ENCODE data around the gene SUSD4.
"Not testable (repeated sequence)": the region's sequence is repeated elsewhere in the genome, so short reads cannot be mapped to it uniquely, and the experiment has no call there.

- not testable (repeated sequence) for TF ChIP-seq CTCF (IDR thresholded peaks at IDR 0.05; ENCODE audit: low read length); EZH2 (IDR thresholded peaks at IDR 0.05; ENCODE audit: borderline replicate concordance, low read length)
Measured at GRCh38 chr1:223278311-223278710, 85.7 kb downstream of the SUSD4 start.

All from OCI-LY1 (cell line).